ENCODE measurements around the gene ZCCHC7.

ZCCHC7 gene

GRCh38 chr9:37338218-37338617 lies 217.8 kb downstream of the ZCCHC7 start:
- no peak overlapping the region for H3K4me3 ChIP-seq (ENCODE audit: low read depth, low read length)
- TF ChIP-seq, protein P1, sequence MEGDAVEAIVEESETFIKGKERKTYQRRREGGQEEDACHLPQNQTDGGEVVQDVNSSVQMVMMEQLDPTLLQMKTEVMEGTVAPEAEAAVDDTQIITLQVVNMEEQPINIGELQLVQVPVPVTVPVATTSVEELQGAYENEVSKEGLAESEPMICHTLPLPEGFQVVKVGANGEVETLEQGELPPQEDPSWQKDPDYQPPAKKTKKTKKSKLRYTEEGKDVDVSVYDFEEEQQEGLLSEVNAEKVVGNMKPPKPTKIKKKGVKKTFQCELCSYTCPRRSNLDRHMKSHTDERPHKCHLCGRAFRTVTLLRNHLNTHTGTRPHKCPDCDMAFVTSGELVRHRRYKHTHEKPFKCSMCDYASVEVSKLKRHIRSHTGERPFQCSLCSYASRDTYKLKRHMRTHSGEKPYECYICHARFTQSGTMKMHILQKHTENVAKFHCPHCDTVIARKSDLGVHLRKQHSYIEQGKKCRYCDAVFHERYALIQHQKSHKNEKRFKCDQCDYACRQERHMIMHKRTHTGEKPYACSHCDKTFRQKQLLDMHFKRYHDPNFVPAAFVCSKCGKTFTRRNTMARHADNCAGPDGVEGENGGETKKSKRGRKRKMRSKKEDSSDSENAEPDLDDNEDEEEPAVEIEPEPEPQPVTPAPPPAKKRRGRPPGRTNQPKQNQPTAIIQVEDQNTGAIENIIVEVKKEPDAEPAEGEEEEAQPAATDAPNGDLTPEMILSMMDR (IDR thresholded peaks at IDR 0.05; ENCODE audit: low read depth, low read length), result no peak

GRCh38 chr9:37339923-37340322 lies 219.5 kb downstream of the ZCCHC7 start:
- TF ChIP-seq, protein P1 (IDR thresholded peaks at IDR 0.05; ENCODE audit: low read depth, low read length), result no peak

GRCh38 chr9:37340961-37341360 lies 220.6 kb downstream of the ZCCHC7 start:
- no peak overlapping the region for H3K4me3 ChIP-seq (ENCODE audit: low read depth, low read length)
- TF ChIP-seq, protein P1 (IDR thresholded peaks at IDR 0.05; ENCODE audit: low read depth, low read length), result no peak

More at GRCh38 chr9:37339923-37340322, 219.5 kb downstream of the ZCCHC7 start:
- no peak overlapping the region for H3K4me3 ChIP-seq (ENCODE audit: low read depth, low read length)

- TF ChIP-seq, protein P1 (IDR thresholded peaks at IDR 0.05; ENCODE audit: low read depth, low read length), result no peak
- H3K4me3 ChIP-seq (ENCODE audit: low read depth, low read length), result no peak overlapping the region
Observed at GRCh38 chr9:37341704-37342103, 221.3 kb downstream of the ZCCHC7 start.

DNA sequence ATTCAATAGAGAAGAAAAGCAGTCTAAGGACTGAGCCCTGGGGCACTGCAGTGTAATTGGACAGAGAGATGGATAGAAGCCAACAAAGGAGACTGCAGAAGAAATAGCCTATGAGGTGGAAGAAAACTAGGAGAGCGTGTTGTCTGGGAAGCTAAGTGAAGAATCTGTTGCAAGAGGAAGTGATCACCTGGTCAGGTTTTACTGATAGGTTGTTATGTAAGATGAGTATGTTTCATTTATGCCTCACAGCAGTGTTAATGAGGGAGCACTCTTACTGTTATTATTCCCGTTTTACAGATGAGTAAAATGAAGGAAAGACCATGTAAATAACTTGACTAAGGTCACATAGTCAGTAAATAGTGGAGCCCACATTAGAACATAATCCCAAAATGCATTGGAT lies 222.1 kb downstream of the ZCCHC7 start:
- H3K4me3 ChIP-seq (ENCODE audit: low read depth, low read length), result no peak overlapping the region
- TF ChIP-seq, protein P1 (IDR thresholded peaks at IDR 0.05; ENCODE audit: low read depth, low read length), result no peak

DNA sequence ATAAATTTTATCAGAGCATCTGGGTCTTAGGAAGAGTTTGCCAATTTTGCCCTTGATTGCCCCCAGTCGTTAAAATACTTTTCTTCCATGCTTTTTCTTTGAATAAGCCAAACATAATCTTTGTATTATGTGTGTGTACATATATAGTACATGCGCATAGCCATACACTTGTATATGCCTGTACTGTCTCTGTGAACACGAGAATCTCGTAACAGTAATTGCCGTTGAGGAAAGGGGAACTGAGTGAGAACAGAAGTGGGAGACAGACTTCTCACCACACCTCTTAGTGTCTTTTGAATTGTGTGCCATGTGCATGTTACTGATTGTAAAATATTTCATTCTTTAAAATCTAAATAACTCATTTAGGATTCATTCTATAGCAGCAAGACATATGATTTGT lies 222.5 kb downstream of the ZCCHC7 start:
- TF ChIP-seq, protein P1 (IDR thresholded peaks at IDR 0.05; ENCODE audit: low read depth, low read length), result no peak
- H3K4me3 ChIP-seq (ENCODE audit: low read depth, low read length), result no peak overlapping the region

GRCh38 chr9:37343724-37344123 lies 223.3 kb downstream of the ZCCHC7 start:
- no peak overlapping the region for H3K4me3 ChIP-seq (ENCODE audit: low read depth, low read length)
- TF ChIP-seq, protein P1 (IDR thresholded peaks at IDR 0.05; ENCODE audit: low read depth, low read length), result no peak
